ENCODE data around the gene FGF14.

Gene FGF14

GRCh38 chr13:101752432-101752831 lies 649.4 kb downstream of the FGF14 start:
- DNase-seq: no peak

- no peak for DNase-seq
Observed at GRCh38 chr13:101751488-101751887, 650.4 kb downstream of the FGF14 start.

GRCh38 chr13:101749584-101749983 lies 652.3 kb downstream of the FGF14 start:
- no peak for DNase-seq

- no peak for DNase-seq
Observed at GRCh38 chr13:101747039-101747438, 654.8 kb downstream of the FGF14 start.

- no peak for DNase-seq
Observed at GRCh38 chr13:101746513-101746912, 655.3 kb downstream of the FGF14 start.

- DNase-seq: no peak
Observed at GRCh38 chr13:101739382-101740178, 662.3 kb downstream of the FGF14 start.

DNA sequence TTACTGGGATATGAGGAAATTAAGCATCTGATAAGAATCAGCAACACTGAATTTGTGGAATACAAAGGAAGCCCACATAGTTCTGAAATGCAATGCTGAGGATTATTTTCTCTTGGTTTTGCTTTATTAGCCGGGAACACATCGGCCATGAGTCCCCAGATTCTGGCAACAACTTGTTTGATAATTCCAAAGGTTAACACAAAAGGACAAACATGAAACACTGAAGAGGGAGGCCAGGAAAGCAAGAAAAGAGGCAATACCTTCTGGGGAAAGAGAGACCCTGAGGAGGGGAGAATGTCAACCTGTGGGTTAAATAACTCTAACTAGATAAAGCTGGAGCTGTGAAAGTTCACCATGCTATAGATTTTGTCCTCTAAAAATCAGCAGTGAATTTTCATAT lies 663.5 kb downstream of the FGF14 start:
- no peak for DNase-seq

DNA sequence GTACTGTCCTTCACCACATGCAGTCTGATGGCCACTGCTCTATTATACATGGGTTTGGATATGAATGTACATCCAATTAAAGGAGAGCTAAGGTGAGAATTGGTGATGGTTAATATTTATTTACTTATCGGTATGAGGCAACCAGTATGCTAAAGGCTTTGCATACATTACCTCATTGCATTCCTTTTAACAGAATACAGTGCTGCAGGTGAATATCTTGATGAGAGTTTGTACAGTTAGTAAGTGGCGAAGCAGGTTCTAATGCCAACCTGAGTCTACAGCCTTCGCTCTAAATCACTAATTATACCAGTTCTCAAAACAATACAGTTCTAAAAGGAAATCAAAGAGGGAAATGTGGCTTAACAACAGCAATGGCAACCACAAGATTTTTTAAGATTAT lies 665.3 kb downstream of the FGF14 start:
- DNase-seq: no peak

DNA sequence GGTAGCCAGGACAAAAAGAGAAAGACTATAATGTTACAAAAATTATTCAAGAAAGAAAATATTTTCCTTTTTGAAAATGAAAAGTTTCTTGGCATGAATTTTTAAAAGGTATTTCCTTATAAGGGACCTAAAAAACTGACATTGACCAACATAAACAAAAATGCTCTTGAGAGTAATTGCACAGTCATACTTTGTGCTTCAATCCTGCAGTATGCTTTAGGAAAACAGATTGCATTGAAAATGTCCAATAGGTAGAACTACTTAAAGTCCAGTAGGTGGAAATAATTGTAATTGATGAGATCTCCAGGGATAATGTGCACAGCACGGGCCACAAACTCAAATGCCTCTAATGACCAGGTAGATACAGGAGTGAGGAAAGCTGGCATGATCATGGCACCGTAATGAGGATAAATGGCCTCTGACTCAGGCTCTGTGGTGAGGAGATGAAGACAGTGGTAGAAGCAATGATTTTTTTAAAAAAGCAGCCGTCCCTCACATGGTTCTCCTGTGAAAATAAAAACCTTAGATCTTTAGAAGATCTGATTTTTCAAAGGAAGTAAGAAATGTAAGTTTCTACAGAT lies 671.3 kb downstream of the FGF14 start:
- no peak for DNase-seq

- no peak for DNase-seq
Observed at GRCh38 chr13:101728615-101729014, 673.2 kb downstream of the FGF14 start.

DNA sequence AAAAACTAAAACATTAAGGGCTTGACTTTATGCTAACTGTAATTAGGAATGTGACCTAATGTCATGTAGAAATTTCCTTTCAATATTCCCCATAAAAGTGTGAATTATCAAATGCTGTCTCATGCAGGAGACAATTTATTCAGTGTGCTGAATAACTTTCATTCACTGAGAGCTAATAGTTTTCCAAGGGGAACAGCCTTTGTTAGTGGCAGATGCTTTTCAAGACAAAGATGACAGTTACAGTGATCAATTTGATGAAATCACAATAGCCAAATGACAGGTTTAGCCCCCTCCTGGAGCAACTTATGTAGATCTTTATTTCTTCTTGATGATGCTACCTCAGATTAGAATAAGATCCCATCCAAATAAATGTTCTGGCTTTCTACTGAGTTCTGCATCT lies 673.8 kb downstream of the FGF14 start:
- no peak for DNase-seq

DNA sequence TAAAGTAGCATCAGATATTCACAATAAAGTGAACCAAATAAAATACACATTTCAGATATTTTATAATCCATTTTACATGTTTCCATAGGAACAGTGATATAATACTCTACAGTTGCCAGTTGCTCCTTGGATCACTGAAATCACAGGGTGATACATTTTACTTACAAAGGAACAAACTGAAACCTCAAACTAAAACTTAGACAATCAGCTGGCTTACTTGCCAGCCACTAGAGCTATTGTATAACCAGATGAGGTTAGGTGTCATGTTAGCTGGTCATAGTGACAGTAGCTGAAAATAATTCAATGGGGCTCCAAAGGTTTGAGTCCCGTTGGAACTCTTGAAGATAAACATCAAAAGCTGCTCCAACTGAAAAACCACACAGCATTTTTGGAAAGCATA lies 674.7 kb downstream of the FGF14 start:
- DNase-seq: no peak

DNA sequence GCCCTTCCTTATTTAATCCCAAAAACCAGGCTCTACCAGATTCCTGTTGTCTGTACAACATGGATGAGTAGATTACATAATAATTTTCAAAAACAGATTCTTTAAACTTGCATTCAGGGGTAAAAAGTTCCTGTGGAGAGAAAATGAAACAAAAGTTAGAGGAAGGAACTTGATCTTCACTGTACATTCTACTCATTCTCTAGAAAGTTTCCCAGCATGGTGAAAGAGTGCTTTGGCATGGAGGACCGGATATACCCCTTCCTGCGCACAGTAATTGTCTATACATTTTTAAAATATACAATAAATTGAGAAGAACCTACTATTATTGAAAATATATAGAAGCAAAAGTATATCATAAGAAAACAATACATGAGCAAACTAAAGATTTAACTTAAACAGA lies 675.2 kb downstream of the FGF14 start:
- no peak for DNase-seq

- DNase-seq: no peak
Observed at GRCh38 chr13:101718496-101718895, 683.4 kb downstream of the FGF14 start.

DNA sequence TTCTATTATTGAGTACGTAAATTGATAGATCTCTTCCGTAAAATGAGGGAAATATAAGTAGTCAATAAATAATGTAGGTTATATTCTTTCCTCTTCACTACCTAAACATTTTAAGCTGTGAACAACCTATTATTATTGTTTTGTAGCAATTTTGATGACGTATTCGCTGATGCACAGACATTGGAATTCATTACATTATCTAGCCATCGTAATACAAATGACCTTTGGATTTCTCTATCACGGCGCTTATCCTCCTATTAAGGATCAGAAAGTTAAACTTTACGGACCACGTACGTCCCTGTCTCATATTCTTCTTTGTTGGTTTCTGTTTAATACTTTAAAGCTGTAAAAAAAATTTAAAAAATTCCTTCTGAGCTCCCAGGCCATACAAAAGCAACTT lies 684.5 kb downstream of the FGF14 start:
- no peak for DNase-seq

DNA sequence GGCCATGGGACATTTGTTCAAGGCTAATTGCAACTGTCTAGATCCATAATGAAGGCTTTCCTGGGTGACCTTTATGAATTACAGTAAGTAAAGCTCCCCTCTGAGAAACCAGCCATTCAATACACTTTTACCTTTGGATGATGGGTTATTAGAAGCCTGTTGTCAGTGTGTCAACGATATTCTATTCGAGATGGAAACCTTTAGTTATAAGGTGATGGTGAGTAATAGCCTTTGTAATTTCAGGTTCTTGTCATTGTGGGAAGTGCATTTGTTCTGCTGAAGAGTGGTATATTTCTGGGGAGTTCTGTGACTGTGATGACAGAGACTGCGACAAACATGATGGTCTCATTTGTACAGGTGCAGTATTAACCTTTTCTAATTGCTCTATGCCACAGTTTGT lies 687.7 kb downstream of the FGF14 start:
- DNase-seq: no peak

DNA sequence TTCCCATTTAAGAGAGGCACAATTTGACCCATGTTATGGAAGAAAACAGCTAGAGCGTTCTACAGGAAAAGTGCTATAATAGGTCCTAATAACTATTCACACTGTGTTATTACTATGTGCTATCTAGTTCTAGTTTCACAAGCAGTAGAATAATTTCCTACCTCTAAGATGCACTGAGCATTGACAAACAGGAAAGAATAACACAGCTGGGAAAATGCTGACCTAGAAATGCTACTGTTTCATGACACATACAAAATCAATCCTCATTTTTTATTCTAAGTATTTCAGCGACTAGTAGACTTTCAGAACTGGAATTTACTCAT lies 689.9 kb downstream of the FGF14 start:
- no peak for DNase-seq

DNA sequence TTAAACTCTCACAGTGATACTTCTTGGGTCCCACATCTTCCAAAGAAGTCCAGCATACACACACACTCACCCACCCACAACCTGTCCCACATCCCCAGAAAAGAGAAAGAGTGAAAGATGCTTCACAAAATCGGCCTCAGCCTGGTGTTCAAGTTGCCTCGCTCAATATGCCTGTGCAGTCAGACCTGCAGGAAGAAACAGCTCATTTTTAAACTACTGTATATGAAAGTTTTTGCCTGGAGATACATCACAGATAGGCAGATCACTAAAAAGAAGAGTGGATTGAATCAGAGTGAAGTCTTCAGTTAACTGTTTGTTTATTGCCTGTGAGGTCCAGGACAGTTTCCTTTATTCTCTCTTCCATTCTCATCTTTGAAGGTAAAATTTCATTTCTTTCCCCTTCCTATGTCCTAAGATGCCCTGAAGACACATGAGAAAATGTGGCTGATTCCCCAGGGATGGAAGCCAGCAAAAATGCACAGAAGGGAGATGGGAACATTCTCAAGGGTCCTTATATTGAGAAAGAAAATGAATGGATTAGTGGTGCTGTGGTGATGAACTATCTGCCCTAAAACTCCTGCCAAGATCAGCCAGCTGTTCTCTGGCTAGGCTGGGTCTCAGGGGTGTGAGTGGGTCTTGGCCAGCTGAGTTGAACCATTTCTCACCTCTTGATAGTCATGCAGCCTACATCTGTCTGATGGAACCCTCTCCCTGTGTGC lies 690.4 kb downstream of the FGF14 start:
- no peak for DNase-seq

DNA sequence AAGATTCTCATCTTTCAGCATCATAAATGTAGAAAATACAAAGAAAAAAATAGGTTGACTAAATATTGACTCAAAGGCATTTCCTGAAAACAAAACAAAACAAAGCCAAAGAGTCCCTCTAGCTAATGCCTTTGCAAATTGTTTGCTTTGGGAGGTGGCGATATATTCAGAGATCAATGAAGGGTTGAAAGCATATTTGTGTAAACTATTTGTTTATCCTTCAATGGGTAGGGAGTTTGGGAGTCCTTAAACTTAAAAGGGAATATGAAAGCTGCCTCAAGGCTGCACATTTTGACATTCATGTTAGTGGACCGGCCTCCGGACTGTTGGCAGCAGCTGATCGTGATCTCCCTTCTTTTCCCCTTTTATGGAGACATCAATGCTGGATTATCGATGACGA lies 691.9 kb downstream of the FGF14 start:
- no peak for DNase-seq

GRCh38 chr13:101708115-101708514 lies 693.7 kb downstream of the FGF14 start:
- DNase-seq: no peak

GRCh38 chr13:101707659-101708058 lies 694.2 kb downstream of the FGF14 start:
- no peak for DNase-seq

DNA sequence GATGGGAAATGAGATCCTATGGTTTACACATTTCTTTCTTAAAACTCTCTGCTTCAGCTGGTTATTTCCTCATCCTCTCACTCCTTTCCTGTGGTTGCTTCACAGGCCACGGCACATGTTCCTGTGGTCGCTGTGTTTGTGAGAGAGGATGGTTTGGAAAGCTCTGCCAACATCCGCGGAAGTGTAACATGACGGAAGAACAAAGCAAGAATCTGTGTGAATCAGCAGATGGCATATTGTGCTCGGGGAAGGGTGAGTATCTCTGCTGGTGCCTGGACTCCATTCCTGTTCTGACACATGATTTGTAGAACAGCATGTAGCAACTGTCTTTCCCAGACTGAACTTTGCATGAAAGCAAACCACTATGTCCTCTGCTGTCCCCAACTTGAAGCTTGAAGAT lies 695.2 kb downstream of the FGF14 start:
- no peak for DNase-seq

DNA sequence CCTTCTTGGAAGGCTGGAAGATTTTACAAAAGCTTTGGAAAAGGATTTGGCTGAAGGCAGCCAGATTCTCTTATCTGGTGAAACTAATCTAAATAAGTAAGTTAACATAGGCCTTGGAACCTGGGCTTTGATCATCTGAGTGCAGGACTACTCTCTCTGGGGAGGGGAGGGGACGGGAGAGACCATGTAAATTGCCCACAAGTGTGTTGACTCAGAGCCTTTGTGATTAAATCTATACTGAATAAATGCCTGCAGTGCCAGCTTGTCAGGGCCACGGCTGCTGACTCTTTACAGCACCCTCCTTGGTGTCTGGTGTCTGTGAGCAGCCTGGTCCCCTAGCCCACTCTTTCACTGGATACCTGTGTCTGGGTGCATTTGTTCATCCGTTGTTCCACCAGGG lies 698.0 kb downstream of the FGF14 start:
- DNase-seq: no peak

GRCh38 chr13:101703081-101703480 lies 698.8 kb downstream of the FGF14 start:
- no peak for DNase-seq

Data from cerebellar nuclear complex (tissue), 1 donor.